ENCODE measurements around the gene CREB3L1.

CREB3L1 gene

GRCh38 chr11:46363031-46363407 is 85.6 kb downstream of the CREB3L1 start:
- DNase-seq, result no peak
- Mint-ChIP-seq H3K9me3 (no peaks in the 10 kb centered on the region), H3K27me3 (no peaks in the 10 kb centered on the region), H3K4me1 (peaks cover 82% of the 10 kb centered on the region), H3K27ac (peak overlapping the region; percentile 91 to 96), H3K4me3 (peak overlapping the region; percentile 92 to 93)
- ATAC-seq, result no peak

GRCh38 chr11:46363455-46364005 is 86.1 kb downstream of the CREB3L1 start:
- Mint-ChIP-seq H3K4me3 (no peak overlapping the region), H3K4me1 (peaks cover 84% of the 10 kb centered on the region), H3K27me3 (no peaks in the 10 kb centered on the region), H3K9me3 (no peaks in the 10 kb centered on the region), H3K27ac (peak overlapping the region in 1 of 2 donors; percentile 59)
- ATAC-seq (no peak), DNase-seq (no peak)

- Mint-ChIP-seq H3K27me3 (no peaks in the 10 kb centered on the region), H3K27ac (peak overlapping the region; percentile 59 to 81), H3K4me1 (peaks cover 85% of the 10 kb centered on the region), H3K4me3 (no peak overlapping the region), H3K9me3 (no peaks in the 10 kb centered on the region)
- DNase-seq (no peak), ATAC-seq (no peak)
Measured at GRCh38 chr11:46364056-46364455, 86.6 kb downstream of the CREB3L1 start.

- Mint-ChIP-seq H3K27me3 (no peaks in the 10 kb centered on the region), H3K4me1 (peaks cover 92% of the 10 kb centered on the region), H3K27ac (no peak overlapping the region), H3K9me3 (no peaks in the 10 kb centered on the region), H3K4me3 (no peak overlapping the region)
- DNase-seq, result no peak
- no peak for ATAC-seq
Measured at GRCh38 chr11:46364791-46365190, 87.3 kb downstream of the CREB3L1 start.

- ATAC-seq, result peak; percentile 1
- Mint-ChIP-seq H3K27ac (no peak overlapping the region), H3K4me3 (no peak overlapping the region), H3K4me1 (peaks cover 83% of the 10 kb centered on the region), H3K9me3 (no peaks in the 10 kb centered on the region), H3K27me3 (no peaks in the 10 kb centered on the region)
- no peak for DNase-seq
Measured at GRCh38 chr11:46366260-46366659, 88.8 kb downstream of the CREB3L1 start.

GRCh38 chr11:46366661-46367161 is 89.2 kb downstream of the CREB3L1 start:
- no peak for DNase-seq
- H3K4me1 Mint-ChIP-seq, result peaks cover 78% of the 10 kb centered on the region
- H3K27me3 Mint-ChIP-seq, result no peaks in the 10 kb centered on the region
- ATAC-seq, result peak; percentile 16
- H3K4me3 Mint-ChIP-seq, result peak overlapping the region; percentile 39 to 77
- peak overlapping the region in 1 of 2 donors; percentile 40 for H3K27ac Mint-ChIP-seq
- H3K9me3 Mint-ChIP-seq, result no peaks in the 10 kb centered on the region

GRCh38 chr11:46367244-46367915 is 89.9 kb downstream of the CREB3L1 start:
- H3K4me1 Mint-ChIP-seq, result peaks cover 71% of the 10 kb centered on the region
- H3K4me3 Mint-ChIP-seq, result peak overlapping the region; percentile 39 to 77
- H3K27ac Mint-ChIP-seq, result peak overlapping the region; percentile 40 to 48
- no peaks in the 10 kb centered on the region for H3K27me3 Mint-ChIP-seq
- H3K9me3 Mint-ChIP-seq, result no peaks in the 10 kb centered on the region
- DNase-seq (peak; percentile 76 to 80), ATAC-seq (peak; percentile 80)

GRCh38 chr11:46367916-46368267 is 90.4 kb downstream of the CREB3L1 start:
- no peak for DNase-seq
- Mint-ChIP-seq H3K27ac (peak overlapping the region in 1 of 2 donors; percentile 27), H3K9me3 (no peaks in the 10 kb centered on the region), H3K4me1 (peaks cover 66% of the 10 kb centered on the region), H3K4me3 (peak overlapping the region in 1 of 2 donors; percentile 77), H3K27me3 (no peaks in the 10 kb centered on the region)
- no peak for ATAC-seq

GRCh38 chr11:46369458-46370152 is 92.1 kb downstream of the CREB3L1 start:
- peak; percentile 55 to 58 for DNase-seq
- no peak overlapping the region for H3K4me3 Mint-ChIP-seq
- no peaks in the 10 kb centered on the region for H3K27me3 Mint-ChIP-seq
- peak overlapping the region in 1 of 2 donors; percentile 54 for H3K27ac Mint-ChIP-seq
- no peaks in the 10 kb centered on the region for H3K9me3 Mint-ChIP-seq
- H3K4me1 Mint-ChIP-seq, result peaks cover 49% of the 10 kb centered on the region
- peak; percentile 57 for ATAC-seq

GRCh38 chr11:46370253-46370652 is 92.8 kb downstream of the CREB3L1 start:
- DNase-seq (no peak), ATAC-seq (no peak)
- Mint-ChIP-seq H3K4me1 (peaks cover 43% of the 10 kb centered on the region), H3K27ac (peak overlapping the region in 1 of 2 donors; percentile 85), H3K9me3 (no peaks in the 10 kb centered on the region), H3K27me3 (no peaks in the 10 kb centered on the region), H3K4me3 (no peak overlapping the region)
